B cell (primary cell): ENCODE measurements around the gene POLR3GL. TPM values are rescaled to one million over a fixed set of nuclear protein-coding genes. Genes with fewer than 3 reads are reported as not detected.

Experiments used
- ATAC-seq: fragments of 200-7000 bp; cut with Tn5 transposase; one replicate; pipeline ENCODE4 v1.10.0; 2021; ENCODE audit warnings: low read depth, mild to moderate bottlenecking, moderate number of reproducible peaks, moderate library complexity
- CTCF ChIA-PET: fragments of 350-600 bp; sonication (Branson Sonifier 250); formaldehyde crosslinking; loops from one replicate; lab custom pipeline; 2021; ENCODE audit warnings: antibody characterized with exemption, inconsistent platforms; lab: Charles Lee
- POLR2A ChIA-PET: fragments of 350-600 bp; sonication (Branson Sonifier 250); formaldehyde crosslinking; loops from one replicate; lab custom pipeline; 2021; ENCODE audit warnings: antibody characterized with exemption; lab: Charles Lee
- DNase-seq: peaks from one replicate; pipeline ENCODE4 v3.0.0; 2013
- H2AFZ ChIP-seq: 2 replicates; pipeline ENCODE4 v1.6.1; 2012; ENCODE audit warnings: mild to moderate bottlenecking, low read depth, low read length; ENCODE audit not compliant: insufficient read depth, poor library complexity, severe bottlenecking
- H3K27ac ChIP-seq, 2 donors: 1 replicate in 1 of 2; 2 replicates in 1 of 2; pipeline ENCODE4 v1.5.1; 2012 to 2013; ENCODE audit warnings: low read length in 2 of 2, mild to moderate bottlenecking in 2 of 2, moderate library complexity in 1 of 2
- H3K27me3 ChIP-seq, 4 experiments: fragments of 200-600 bp in 1 of 4; sonication (generic) in 1 of 4; replicated peaks in 1 of 4; 1 replicate in 2 of 4; 2 replicates in 2 of 4; pipeline versions ENCODE4 v1.6.1 to v1.7.0; 2013 to 2016; ENCODE audit warnings: low read length in 3 of 4, mild to moderate bottlenecking in 2 of 4, mixed read lengths in 1 of 4, moderate library complexity in 1 of 4; ENCODE audit not compliant: insufficient read depth in 4 of 4, control insufficient read depth in 3 of 4; ENCODE audit errors: control extremely low read depth in 1 of 4
- H3K36me3 ChIP-seq, 2 experiments: replicated peaks in 1 of 2; 1 replicate in 1 of 2; 2 replicates in 1 of 2; pipeline versions ENCODE4 v1.6.1 to v1.7.1; 2013; ENCODE audit warnings: low read length in 1 of 2; ENCODE audit not compliant: insufficient read depth in 2 of 2, control insufficient read depth in 1 of 2; ENCODE audit errors: control extremely low read depth in 1 of 2, extremely low read depth in 1 of 2
- H3K4me1 ChIP-seq, 2 donors: fragments of 200-600 bp in 1 of 2; sonication (generic) in 1 of 2; 1 replicate in 1 of 2; 2 replicates in 1 of 2; pipeline versions ENCODE4 v1.5.1 to v1.6.1; 2013 to 2017; ENCODE audit warnings: low read length in 2 of 2; ENCODE audit not compliant: control insufficient read depth in 2 of 2, insufficient read depth in 2 of 2
- H3K4me2 ChIP-seq: replicated peaks from 2 replicates; pipeline ENCODE3; 2012; ENCODE audit warnings: mild to moderate bottlenecking, low read depth, low read length; ENCODE audit not compliant: poor library complexity, severe bottlenecking
- H3K4me3 ChIP-seq, 5 experiments: fragments of 200-600 bp in 1 of 5; sonication (generic) in 1 of 5; 1 replicate in 3 of 5; 2 replicates in 2 of 5; pipeline versions ENCODE4 v1.5.1 to v1.7.0; 2011 to 2016; ENCODE audit warnings: low read length in 4 of 5, mild to moderate bottlenecking in 4 of 5, low read depth in 2 of 5, control low read depth in 1 of 5, moderate library complexity in 1 of 5; ENCODE audit not compliant: insufficient read depth in 1 of 5; ENCODE audit errors: control extremely low read depth in 1 of 5, extremely low read depth in 1 of 5
- H3K79me2 ChIP-seq: fragments of 200-600 bp; sonication (generic); one replicate; pipeline ENCODE4 v1.6.0; 2016; ENCODE audit warnings: low read length; ENCODE audit not compliant: control insufficient read depth, insufficient read depth
- H3K9ac ChIP-seq: fragments of 200-600 bp; sonication (generic); 2 replicates; pipeline ENCODE4 v1.6.1; 2017; ENCODE audit warnings: mild to moderate bottlenecking, low read length, moderate library complexity
- H3K9me3 ChIP-seq, 3 donors: one replicate each; pipeline versions ENCODE4 v1.6.1 to v1.7.1; 2013; ENCODE audit warnings: low read length in 2 of 3; ENCODE audit not compliant: control insufficient read depth in 2 of 3, insufficient read depth in 1 of 3; ENCODE audit errors: control extremely low read depth in 1 of 3
- H4K20me1 ChIP-seq: 2 replicates; pipeline ENCODE4 v1.6.0; 2012; ENCODE audit warnings: mild to moderate bottlenecking, low read length; ENCODE audit not compliant: insufficient read depth, control insufficient read depth, poor library complexity, severe bottlenecking
- H3K27ac Mint-ChIP-seq: one replicate; pipeline ENCODE4 v1.8.0; 2021; ENCODE audit warnings: mixed read lengths
- H3K27me3 Mint-ChIP-seq: one replicate; pipeline ENCODE4 v1.8.0; 2021; ENCODE audit warnings: mixed read lengths
- H3K4me1 Mint-ChIP-seq: one replicate; pipeline ENCODE4 v1.8.0; 2021; ENCODE audit warnings: mixed read lengths
- H3K4me3 Mint-ChIP-seq: one replicate; pipeline ENCODE4 v1.8.0; 2021; ENCODE audit warnings: mixed read lengths
- H3K9me3 Mint-ChIP-seq: one replicate; pipeline ENCODE4 v1.8.0; 2022; ENCODE audit warnings: mixed read lengths; ENCODE audit not compliant: insufficient read depth
- CTCF ChIP-seq: fragments of 200-600 bp; IDR thresholded peaks from one replicate; pipeline ENCODE4 v1.8.0; 2022; ENCODE audit warnings: antibody characterized with exemption, mild to moderate bottlenecking
- EZH2 ChIP-seq: IDR thresholded peaks from 2 replicates; pipeline ENCODE4 v1.6.1; 2012; ENCODE audit warnings: borderline replicate concordance, low read depth, mild to moderate bottlenecking, moderate library complexity, low read length; ENCODE audit not compliant: insufficient read depth, poor library complexity, severe bottlenecking
- WGBS: methylation state at CpG from one replicate; pipeline ENCODE4 v1.1.5; 2013; ENCODE audit warnings: missing lambda C conversion rate; ENCODE audit not compliant: insufficient coverage; 5-methylcytosine and 5-hydroxymethylcytosine counted together
- intact Hi-C: fragments of 100-400 bp; cut with micrococcal nuclease; formaldehyde crosslinking; loops from one replicate; pipeline ENCODE4 v1.10.0; 2022
- polyA plus RNA-seq: library from polyadenylated mRNA; depleted of rRNA; stranded (reverse); fragments of >200 nt; gene quantifications from 2 replicates; pipeline ENCODE4 v1.2.3, GENCODE V29; 2012
- total RNA-seq, 2 donors: library from RNA; stranded (reverse); fragments of 120-200 nt in 1 of 2; gene quantifications; 1 replicate in 1 of 2; 2 replicates in 1 of 2; pipeline versions ENCODE4 v1.2.3 to v1.2.4, GENCODE V29; 2013 to 2022

POLR3GL gene
- total and polyA plus RNA-seq, 2 donors (not counting 1 experiment from before 2014, with no cell fraction given): 17.6 to 33.3 TPM

- Mint-ChIP-seq H3K4me1 (peaks cover 75% of the 10 kb centered on the region), H3K27me3 (no peaks in the 10 kb centered on the region), H3K27ac (peak overlapping the region; percentile 100), H3K4me3 (peak overlapping the region; percentile 95), H3K9me3 (no peaks in the 10 kb centered on the region)
- intact Hi-C loops: loop anchor here (1.0 to 5.0 kb wide), 6 partner anchors 17 to 139 kb away; partner anchors contain the start of genes LIX1L, PEX11B and PIAS3
- no peak for TF ChIP-seq EZH2
- no peak for TF ChIP-seq CTCF
- WGBS: 0% methylated on average over 7 of the region's 13 CpGs
- H2AFZ ChIP-seq: no peak overlapping the region
- peaks cover 46% of the 10 kb centered on the region for H3K79me2 ChIP-seq
- H3K4me1 ChIP-seq: peaks cover 52 to 66% of the 10 kb centered on the region in 2 donors
- H3K4me2 ChIP-seq: peak overlapping the region; percentile 80
- H3K9me3 ChIP-seq: no peaks in the 10 kb centered on the region
- no peaks in the 10 kb centered on the region for H3K27me3 ChIP-seq
- CTCF ChIA-PET: interaction anchor here (1.8 to 14.8 kb wide), 4 partner anchors 13 to 69 kb away, joined by 5 to 207 read pairs (median 72); partner anchors contain the start of genes LIX1L and RBM8A
- H3K27ac ChIP-seq: peak overlapping the region; percentile 82 to 96
- no peak for DNase-seq
- peaks cover 12 to 40% of the 10 kb centered on the region in 2 experiments for H3K36me3 ChIP-seq
- POLR2A ChIA-PET: interaction anchor here (2.9 to 12.1 kb wide), 3 partner anchors 10 to 17 kb away, joined by 31 to 131 read pairs (median 43); no protein-coding TSS in a partner anchor
- H3K4me3 ChIP-seq: peak overlapping the region; percentile 81 to 100 (median 95)
- H4K20me1 ChIP-seq: peaks cover 39% of the 10 kb centered on the region
- no peak for ATAC-seq
- peak overlapping the region; percentile 81 for H3K9ac ChIP-seq
These were observed 31.5 kb downstream of the POLR3GL start for GRCh38 chr1:145995964-145996432.
